HG03103 (cell line): ENCODE data around the gene RREB1.

Experiments used
- ATAC-seq: cut with Tn5 transposase; IDR thresholded peaks from one replicate; pipeline ENCODE4 v1.9.1; 2021; ENCODE audit warnings: low read depth; ENCODE audit not compliant: unreplicated experiment

The RREB1 gene

DNA sequence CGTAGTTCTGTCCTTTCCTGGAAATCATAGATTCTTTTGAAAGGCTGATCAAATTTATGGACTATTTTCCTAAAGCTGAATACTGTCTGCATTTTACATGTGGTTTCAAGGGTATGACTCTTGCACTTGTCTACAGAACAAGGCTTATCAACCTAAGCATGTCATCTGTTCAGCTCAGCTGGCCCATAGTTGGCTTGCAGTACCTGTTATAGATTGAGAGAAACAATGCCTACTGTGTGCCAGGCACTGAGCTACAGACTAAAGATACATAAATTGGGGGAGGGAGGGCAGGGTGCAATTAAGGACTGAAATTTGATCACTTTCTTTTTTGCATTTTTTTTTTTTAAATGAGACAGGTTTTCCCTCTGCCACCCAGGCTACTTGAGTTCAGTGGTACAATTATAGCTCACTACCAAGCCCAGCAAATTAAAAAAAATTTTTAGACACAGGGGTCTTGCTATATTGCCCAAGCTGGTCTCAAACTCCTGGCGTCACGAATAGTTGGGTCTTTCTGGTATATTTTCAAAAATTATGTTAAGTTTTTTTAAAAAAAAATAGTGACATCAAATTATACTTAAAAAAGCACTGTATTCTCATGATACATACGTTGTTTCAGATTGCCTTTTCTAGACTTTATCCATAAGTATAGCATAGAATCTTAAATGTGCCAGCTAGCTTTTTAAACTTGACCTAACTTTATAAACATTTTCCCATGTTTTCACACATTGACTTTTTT lies 52.2 kb downstream of the RREB1 start:
- no peak for ATAC-seq

DNA sequence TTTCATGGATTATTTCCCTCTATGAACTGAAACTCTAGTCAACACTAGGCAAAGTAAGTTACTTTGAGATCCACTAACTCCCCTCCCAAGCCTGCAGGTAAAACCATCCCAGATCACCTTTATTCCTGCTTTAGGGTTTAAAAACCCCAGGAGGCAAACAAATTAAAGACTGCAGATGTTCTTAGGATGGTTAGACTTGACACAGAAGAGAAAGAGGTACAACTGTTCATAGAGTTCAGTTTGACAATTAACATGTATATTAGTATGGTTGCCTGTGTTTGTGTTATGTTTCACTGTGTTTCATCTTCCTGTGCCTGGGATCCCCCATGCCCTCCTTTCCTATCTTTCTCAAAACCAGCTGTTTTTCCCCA lies 53.5 kb downstream of the RREB1 start:
- ATAC-seq = no peak

DNA sequence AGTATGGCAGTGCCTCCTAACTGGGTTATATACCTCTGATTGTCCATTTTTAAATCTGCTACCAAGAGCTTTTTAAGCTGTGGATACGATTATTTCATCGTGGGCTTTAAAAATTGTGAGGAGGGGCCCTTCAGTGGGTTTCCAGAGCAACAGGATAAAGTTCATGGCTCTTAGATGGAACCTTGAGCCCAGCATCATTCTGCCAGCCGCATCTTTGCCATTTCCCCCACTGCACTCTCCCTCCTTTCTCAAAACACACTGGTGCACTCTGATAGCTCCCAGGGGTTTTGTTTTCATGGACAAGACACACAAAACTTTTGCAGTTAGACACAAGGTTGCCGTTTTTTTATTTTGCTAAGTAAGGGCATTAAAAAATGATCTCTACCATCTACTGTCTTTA lies 54.1 kb downstream of the RREB1 start:
- ATAC-seq = no peak

DNA sequence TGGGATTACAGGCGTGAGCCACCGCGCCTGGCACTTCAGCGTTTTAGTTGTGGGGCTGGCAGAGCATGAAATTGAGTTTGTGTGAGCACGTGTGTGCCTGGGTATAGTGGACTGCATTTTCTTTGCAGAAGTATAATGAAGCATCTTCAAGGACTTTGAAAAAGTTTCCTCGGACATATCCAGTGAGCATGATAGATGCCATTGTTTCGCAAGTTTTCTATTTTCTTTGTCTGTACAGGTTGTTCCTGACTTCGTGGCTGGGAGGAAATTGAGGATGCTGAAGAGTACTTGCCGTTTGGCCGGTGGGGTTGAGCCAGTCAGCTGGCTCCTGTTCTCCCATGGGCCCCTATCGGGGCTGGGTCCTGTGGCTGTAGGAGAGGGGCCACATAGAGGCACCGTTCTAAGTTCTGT lies 55.9 kb downstream of the RREB1 start:
- no peak for ATAC-seq

DNA sequence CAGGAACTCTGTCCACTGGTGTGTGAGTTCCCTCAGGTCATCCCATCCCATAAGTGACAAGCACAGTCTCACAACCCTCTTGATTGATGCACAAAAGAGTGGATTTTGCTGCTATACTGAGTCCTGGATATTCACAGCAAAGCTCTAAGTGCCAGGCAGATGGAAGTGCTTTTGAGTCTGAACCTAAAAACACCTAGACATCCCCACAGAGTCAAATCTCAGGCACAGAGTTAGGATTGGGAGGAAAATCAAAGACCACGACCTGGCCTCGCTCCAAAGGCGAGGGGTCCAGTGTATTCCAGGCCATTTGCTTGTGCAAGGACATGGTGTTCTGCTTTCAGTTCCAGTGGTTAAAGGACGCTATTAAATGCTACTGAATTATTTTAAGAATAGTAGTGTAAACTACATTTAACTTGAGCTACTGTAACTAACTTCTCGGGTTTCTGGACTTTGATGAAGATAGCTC lies 56.8 kb downstream of the RREB1 start:
- no peak for ATAC-seq

DNA sequence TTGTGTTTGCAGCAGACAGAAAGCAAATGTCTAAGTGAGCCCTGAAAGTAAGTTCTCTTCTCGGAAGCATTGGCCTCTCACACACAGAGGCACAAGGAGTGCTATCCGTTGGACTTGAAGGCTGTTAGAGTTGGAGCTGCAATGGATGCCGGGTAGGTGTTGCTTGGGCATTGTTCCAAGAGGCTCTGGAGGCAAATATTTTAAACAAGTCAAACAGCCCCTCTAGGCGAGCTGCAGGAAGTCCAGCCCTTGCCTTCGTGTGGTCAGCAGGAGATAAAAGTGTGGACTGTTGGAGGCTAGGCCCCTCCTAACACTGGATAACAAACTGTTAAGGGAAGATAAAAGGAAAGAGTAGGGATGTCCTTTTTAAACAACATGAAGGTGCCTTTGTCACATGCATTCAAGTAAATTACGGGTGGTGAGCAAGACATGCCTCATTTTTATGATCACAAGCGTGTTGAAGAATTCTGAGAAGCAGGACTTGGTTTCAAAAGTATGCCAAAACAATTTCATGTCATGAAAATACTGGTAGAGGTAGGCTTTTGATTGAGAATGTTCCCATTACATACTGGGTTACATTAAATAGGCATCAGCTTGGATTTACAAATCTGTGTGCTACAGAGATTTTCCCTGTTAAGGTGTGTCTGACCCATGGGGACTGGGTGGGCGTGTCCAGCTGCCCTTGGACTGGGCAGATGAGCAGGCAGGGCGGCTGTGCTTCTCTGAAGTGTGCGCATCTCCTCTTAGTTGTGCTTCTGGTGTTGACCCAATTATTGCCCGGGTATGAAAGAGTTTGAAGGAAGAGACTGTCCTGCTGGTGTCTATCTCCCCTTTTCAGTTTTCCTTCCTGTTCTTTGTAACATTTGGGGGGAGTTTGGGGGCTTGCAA lies 57.5 kb downstream of the RREB1 start:
- ATAC-seq = no peak

DNA sequence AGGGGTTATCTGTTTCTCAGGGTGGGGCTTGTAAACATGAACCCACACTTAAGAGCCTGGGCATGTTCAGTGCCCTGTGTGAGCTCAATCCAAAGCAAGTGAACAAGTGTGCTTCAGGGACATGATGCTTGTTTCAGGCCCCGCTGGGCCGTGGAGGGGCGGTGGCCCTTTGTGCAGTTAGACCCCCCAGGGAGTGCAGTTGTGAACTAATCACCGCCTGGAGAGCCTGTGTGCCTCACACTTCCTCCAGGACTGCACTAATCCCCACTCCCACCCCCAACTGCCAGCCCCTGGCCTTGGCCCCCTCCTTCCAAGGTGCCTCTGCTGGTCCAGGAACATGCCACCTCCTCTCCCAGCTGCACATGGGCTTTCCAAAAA lies 58.1 kb downstream of the RREB1 start:
- no peak for ATAC-seq

DNA sequence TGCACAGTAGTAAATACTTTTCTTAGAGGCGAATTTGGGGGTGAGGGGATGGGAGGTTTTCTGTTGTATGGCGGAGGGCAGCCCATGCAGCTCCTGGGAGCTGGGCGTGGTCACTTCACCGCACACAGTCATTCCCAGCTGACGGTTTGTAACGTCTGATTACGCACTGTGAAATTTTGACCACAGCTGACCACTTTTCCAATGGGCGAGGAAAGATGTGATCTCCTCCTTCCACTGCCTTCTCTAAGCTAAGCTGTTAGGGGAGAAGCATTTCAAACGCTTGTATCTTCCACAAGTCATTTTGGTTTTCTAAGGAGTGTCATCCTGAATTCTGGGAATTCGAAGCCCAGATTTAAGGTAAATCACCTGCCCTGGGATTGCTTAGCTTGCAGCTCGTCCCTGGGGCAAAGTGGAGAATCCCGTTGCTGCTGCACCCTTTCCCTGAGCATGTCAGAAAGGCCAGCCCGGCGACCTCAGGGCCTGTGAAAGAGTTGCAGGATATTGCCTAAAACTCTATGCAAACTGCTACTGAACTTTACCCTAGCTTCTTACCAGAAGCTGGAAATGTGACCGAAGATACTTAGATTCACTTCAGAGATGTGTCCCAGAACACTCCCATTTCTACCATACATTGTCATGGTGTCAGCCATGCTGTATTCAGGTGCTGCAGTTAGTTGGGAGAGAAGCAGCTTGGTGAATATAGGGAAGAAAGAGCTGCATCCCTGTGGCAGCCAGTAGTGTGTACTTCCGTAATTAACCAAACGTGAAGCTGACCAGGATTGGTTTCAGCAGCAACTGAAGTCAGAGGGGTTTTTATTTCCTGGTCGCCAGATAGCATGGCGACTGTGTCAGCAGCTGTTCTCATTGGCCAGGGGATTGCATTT lies 58.9 kb downstream of the RREB1 start:
- no peak for ATAC-seq

DNA sequence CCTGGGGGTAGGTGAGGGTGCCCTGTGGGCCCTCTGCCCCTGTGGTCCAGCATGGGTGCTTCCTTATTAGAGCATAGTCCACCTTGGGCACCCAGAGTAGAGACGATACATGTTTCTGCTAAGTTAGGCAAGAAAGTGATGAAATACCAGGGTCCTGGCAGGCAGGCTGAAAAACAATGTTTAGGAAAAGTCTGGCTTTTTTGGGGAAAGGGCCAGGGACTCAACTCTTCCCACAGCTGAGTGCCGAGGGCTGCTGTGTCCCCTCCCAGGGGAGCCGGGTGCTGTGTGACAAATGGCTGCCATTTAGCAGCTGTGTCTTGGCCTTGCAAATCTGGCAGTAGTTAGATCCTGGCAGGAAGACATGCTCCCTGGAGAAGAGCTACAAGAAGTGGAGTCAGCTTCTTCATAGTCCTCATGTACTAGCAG lies 61.5 kb downstream of the RREB1 start:
- no peak for ATAC-seq

DNA sequence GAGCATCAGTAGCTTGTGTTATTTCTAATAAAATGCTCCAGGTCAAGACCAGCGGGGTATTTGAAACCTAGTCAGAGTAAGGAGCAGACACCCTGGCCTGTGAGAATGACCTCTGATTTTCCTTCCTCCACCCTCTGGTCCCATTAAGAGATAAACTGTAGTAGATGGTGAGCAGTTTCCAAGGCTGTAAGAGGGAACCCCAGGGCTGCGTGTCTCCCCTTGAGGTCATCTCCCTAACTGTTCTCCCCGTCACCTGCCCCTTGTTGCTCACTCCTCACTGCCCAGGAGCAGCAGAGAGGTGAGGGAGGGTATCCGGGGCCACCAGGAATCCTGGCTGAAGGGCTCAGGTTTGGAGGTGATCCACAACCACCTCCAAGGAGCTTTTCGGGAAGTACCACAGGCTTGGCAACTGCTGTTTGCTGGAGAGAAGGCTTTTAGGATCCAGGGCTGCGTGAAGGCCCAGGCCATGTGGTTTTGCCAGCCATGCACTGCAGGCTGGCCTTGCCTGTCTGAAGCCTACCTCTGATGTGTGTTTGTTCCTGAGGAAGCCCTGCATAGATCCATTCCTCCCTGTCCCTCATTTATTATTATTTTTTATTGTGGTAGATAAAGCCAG lies 62.5 kb downstream of the RREB1 start:
- no peak for ATAC-seq

DNA sequence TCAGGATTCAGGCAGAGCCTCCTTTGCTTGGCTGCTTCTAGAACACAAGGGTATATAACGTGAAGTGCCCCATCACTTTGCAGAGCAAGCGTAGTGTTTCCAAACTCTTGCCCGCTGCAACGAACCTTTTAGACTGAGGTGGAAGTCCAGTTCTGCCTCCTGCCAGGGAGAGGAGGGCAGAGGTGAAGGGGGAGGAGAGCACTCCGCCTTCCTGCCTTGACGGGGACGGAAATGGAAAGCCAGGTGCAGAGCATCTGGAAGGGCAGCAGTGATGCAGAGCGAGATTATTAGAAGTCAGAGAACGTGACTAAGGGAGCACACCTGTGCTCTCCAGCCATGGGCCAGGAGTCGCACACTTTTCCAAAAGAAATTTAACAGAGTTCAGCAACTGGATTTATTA lies 63.4 kb downstream of the RREB1 start:
- no peak for ATAC-seq

DNA sequence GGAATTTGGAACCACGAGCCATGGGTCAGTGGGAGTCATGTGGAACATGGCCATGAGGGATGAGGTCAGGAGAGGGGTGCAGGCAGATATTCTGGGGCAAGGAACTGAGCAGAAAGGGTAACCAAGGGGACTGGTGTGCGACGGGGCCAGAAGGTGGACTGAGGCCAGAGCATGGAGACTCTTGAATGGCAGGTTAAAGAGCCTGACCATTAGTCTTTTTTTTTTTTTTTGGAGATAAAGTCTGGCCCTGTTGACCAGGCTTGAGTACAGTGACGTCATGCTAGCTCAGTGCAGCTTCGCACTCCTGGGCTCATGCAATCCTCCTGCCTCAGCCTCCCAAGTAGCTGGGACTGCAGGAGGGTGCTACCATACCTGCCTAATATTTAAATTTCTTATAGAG lies 64.0 kb downstream of the RREB1 start:
- ATAC-seq = no peak

DNA sequence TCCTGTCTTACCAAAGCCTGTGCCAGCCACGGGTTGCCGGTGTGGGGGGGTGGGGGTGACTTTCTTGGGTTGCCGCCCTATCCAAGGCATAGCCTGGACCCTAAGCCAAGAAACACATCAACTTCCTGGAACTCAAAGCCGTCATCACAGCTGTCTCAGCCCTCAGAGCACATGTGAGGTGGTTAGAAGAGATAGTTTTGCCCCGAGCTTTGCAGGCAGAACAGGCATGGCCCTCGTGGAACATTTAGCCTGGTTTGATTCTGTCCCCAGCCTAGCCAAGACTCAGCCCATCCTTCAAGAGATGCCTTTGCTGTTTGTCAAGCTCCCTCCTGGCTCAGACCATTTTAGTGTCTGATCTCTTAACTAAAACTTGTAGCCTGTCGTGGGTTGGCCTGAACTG lies 64.9 kb downstream of the RREB1 start:
- ATAC-seq = no peak

DNA sequence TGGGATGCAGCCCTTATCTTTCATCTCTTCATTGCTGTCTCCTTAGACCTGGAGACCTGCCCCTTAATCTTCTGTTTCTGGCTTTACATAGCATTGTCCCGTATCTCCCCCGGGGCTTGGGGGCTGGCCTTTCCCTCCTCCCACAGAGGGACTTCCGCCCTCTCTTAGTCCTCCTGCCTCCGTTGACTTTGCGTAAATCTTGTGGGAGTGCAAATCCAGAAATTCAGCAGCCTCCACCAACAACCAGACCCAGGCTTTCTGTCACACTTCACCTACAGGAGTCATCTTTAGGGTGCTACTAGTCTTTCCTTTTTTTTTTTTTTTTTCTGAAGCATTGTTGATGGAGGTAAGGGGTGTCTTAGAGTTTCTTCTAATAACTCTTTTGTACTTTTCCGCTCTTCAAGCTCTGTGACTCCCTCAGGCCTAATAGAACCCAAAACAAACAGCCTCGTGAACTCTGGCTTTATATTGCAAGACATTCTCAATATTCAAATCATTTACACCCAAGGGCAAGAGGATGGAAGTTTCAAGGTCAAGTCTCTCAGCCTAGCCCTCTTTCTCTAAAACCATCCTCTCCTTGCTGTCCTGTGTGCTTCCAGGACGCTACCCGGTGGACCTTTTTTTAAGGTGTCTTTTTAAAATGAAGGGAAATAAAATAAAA lies 66.2 kb downstream of the RREB1 start:
- ATAC-seq = no peak

DNA sequence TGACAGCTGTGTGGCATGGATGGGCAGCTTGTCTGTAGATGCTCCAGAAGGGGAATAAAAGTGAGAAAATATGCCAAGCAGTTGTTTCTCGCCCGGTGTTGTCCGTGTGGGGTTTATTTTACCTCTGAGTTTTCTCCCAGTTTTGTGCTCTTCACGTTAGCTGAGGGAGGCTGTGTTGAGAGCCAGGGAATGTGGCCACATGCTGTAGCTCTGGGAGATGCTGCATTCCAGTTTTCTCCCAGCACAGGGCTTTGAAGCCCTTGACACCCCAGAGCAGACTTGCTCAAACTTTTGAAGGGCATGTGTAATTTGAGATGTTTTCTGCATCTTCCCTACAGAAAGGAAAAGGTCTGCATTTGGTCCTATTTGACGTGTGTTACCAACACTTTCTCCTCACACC lies 67.7 kb downstream of the RREB1 start:
- ATAC-seq = no peak

DNA sequence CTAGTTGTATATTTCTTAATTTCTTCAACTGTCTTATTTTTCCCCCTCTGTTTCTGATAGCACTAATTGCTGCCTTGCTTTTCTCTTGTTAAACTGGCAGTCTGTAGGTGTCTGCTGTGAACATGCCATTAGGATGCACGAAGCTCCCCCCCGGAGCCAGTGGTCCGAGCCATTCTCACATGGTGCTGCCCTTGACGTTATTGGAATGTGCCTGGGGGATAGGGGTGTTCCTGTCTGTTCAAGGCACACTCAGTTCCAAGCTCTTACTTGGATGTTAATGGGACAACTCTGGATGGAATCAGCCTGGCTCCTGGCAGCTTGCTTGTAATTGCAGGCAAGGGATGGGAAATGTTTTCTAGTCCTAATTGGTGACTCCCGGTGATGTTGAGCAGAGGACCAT lies 68.4 kb downstream of the RREB1 start:
- ATAC-seq = no peak

DNA sequence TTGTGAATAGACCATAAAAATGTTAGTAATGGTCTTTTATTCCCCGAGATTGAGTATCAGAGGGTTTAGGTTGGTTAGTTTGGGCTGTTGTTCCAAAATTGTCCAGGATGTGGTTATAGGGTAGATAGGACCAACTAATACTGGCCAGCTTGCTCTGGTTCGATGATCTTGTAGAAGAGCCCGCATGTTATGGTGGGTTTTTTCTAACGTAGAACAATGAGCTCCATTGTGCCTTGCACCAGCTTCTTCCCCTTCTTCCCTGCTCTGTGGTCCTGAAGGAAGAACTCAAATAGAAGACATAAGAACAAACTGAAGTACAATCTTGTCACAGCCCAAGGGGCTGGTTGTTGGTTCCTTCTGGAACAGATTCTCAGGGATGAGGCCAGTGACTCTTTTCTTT lies 70.5 kb downstream of the RREB1 start:
- ATAC-seq = no peak

DNA sequence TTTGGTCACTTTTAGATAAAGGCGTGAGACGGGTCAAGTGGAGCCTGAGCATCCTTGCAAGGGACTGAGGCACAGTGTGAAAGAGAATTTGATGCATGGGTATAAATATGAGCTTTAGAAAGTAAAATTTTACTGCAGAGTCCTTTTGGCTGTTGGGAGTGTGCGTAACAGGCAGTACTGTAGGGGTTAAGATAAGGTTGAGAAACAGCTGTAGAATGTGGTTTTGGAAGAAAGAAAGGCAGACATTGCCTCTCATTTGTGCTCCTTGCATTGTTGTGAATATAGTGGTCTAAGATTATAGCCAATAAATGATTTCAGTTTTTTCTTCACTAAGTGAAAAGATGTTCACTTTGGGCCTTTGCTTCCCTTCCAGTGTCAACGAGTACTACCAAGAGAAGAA lies 73.0 kb downstream of the RREB1 start:
- no peak for ATAC-seq

DNA sequence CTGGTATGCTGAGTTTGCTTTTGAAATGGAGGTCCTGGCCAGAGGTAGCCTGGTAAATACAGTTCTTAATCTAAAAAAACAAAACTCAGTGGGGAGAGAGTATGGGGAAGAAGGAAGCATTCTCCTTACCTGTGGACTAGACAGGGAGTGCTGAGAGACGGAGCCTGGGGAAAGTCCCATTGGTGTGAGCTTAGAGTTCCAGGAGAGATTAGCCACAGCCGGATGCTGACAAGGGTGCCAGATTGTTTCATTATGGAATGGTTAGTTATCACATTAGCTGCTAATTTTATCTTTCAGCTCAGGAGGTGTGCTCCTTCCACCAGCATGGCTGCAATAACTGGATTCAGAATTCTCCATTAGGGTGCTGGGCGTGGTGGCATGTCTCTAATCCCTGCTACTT lies 75.9 kb downstream of the RREB1 start:
- no peak for ATAC-seq

DNA sequence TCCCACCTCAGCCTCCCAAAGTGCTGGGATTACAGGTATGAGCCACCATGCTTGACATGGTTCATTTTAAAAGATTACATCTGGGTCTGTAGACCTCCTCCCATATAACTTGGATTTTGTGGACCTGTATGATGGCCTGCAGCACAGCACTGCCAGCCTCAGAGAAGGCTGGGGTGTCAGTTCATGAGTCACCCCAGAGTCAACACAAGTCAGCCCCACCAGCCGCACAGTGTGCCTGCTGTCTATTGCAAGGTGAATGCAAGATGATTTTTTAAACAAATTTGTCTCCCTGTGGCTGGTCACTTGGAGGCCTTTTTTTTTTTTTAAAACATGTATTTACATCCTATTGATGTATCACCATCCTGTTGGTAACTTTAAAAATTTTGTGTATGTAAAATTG lies 76.7 kb downstream of the RREB1 start:
- ATAC-seq = no peak
